GM21717 (cell line): ENCODE measurements around the gene KCTD18.

ENCODE experiments used
- ATAC-seq: cut with Tn5 transposase; IDR thresholded peaks from one replicate; pipeline ENCODE4 v1.9.1; 2021; ENCODE audit warnings: mild to moderate bottlenecking, moderate library complexity; ENCODE audit not compliant: unreplicated experiment

The KCTD18 gene

DNA sequence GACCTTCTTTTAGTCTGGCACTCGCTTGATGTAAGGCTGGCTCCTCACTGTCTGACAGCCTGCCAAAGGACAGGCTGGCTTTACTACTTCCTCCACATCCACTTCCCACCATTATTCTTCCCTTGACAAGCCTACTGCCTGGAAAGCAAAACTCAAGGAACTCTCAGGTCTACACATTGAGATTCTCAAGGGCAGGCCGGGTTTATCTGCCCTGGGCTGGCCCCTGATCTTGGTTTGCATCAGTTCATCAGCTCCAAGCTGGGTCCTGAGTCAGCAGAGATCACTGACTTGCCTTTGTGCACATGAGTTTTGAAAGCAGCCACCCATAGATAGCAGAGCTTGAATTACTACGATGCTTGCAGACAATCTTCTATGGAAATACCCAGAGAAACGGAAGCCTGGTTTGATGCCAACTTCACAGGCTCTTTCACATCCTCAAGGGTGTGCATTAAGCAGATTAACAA is 53.9 kb downstream of the KCTD18 start:
- ATAC-seq: peak; percentile 60

DNA sequence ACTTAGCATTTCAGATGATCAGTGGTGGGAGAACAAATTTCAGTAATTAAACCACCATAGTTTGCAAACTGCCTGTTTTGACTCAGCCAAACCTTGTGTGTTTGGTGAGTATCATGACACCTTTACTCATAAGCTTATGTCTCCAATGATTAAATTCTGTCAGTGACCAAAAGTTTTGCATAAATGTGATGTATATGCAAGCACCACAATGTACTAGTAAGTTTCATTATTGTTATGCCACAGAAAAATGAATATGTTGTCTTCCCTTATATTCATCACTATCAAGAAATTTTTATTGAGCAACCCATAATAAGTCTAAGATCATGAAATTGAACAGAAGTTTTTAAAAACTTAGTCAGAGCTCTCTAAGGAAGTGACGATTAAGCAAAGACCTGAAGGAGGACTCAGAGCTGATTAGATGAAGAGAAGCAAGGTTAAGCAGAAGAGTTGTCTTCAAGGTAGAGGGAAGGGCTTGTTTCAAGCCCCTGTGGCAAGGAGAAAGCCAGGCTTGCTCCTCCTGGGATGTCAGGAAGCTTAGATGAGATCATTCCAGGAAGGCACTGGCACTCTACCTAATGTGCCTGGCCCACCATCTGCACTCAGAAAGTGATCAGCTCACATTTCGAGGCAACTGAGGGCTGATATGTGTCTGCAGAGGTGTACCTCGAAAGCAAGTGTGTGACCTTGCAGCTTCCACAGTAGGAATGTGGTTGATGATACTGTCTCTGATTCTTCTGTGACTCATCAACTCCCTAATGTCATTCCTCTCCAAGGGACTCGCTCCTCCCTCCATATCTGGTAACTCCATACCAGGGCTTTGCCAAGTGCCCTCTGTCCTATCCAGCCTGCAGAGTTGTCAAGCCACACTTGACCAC is 54.7 kb downstream of the KCTD18 start:
- ATAC-seq: peak; percentile 74

DNA sequence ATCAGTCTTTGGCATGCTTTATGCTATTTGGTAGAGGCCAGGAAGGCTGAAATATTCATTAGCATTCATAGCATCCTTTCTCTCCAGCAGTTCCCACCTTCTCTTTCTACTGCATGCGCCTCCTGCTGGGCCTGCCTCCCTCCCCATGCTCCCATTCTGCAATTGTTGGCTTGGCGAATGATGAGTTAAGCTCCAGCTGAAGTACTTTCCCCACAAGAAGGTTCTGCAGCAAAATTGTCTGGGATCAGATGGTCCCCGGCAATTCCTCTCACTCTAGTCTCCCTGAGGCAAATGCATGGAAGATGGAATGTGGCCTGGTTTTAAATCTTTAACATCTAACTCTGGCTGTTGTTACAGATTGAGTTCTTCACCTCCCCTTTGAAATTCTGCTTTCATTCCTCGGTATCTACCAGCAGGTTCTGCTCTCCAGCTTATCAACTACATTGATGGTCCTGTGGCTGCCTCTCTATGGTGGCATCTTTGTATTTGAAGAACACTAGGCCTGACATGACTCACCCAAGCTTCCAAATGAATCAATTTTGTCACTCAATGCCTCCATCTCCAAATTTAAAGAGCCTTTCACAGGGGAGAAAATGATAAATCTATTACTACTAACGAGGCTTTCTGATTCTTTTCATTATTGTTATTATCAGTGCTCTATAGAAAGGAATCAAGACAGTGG is 55.9 kb downstream of the KCTD18 start:
- no peak for ATAC-seq

DNA sequence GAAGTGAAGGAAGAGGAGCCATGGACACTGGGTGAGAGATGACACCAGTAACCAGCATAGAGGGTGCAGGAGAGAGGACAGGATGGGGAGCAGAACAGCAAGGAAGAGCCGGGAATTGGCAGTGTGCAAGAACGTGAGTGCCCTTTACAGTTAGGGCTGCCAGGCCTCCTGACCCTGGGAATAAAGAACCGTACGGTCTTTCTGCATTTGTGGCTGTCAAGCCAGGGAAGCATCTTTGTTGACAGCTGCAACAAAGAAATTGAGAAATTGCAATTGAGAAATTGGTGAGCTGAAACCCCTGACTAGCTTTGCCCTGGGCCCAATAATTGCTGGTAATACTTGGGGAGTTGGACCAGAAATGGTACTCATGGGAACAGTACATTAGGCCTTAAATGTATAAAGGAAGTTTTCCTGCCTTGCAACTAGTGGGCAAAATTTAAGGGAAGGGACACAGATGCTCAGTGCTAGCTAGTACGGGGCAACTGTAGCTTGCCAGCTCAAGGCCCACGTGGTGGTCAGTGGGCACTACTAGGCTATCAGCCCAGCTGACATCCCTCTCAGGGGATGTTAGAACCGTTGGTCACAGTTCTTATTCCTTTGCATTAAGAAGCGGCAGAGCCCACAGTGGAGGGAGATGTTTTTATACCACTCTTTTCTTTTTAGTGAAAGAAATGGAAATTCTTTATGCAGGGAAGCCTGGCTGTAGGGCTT is 56.6 kb downstream of the KCTD18 start:
- ATAC-seq: no peak

DNA sequence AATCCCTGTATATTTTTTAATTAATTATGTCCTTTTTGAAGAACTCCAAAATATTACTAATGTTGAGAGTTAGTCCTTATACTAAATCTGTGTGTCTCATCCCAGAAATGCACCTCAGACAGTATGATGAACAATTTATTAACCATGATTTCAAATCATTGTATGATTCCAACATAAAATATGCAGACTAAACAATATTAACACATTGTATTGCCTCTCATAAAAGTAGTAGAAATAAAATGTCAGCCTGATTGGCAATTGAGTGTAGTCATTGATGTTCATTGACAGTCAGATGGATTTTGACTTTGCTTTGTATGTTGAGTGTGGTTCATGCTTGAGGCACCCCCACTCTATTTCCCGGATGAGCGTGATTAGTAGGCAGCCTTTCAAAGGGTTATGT is 57.5 kb downstream of the KCTD18 start:
- ATAC-seq: no peak

DNA sequence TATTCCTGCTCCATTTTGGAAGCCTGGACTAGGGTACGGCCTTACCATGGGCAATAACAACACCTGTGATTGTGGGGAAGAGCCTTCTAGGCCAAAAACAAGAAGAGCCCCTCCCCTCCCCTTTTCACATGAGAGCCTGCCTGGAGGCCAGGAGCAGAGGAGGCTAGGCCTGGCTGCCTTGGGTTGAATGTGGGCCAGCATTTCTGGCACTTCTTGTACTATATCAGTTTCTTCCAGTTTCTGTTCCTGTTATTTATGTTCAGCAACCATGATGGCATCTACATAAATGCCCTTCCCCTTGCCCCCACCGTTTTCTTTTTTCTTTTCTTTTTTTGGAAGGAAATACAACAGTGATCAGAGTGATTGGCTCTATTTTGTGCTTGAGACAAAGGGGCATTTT is 58.4 kb downstream of the KCTD18 start:
- ATAC-seq: no peak

DNA sequence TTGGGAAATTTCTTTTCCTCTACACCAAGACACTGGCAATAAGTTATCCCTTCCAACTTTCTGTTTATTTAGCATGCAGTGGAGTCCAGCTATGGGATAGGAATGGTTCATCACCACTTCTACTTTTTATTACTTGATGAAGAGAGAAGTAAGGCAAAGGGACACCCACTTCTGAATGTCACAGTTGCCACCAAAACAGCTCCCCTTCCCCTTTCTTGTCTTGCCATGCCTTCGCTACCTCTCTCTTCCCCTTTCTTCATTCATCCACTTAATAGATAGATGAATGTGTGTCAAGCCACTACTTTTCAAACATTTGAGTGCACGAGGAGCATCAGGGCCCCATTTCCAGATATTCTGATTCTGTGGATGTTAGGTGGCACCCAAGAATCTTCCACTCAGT is 59.6 kb downstream of the KCTD18 start:
- ATAC-seq: no peak

DNA sequence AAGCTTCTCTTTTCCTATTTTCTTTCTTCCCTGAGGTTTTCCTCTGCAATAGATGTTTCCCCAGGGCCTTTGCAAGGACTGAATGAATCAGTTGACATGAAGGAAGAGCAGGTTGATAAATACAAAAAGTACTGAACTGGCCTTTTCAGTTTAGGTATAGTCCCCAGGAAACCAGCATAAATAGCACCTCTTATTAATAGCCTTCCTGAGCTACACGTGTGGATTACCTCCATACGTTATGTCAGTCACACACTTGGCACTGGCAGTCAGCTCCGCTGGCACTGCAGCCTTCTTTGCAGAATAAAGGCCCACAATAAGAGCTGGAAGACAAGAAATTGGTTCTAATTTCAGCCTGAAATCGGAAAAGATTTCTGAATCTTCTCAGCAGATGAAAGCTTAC is 60.7 kb downstream of the KCTD18 start:
- ATAC-seq: no peak

DNA sequence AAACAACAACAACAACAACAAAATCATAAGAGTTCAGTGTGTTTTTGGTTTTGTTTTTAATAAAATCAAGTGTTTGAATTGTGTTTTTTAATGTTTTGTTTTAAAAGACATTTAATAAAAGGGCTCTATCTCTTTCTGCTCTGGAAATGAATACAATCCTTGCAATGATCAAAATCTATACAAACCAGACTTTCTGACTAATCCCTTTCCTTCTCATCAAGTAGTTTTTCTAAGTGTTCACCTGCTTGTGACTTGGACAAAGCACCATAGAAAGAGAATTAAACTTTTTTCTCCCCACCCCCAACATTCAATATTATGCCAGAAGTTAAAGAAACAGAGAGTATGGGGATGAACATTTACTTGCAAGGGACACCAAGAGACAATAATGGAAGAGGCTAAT is 61.4 kb downstream of the KCTD18 start:
- ATAC-seq: no peak

DNA sequence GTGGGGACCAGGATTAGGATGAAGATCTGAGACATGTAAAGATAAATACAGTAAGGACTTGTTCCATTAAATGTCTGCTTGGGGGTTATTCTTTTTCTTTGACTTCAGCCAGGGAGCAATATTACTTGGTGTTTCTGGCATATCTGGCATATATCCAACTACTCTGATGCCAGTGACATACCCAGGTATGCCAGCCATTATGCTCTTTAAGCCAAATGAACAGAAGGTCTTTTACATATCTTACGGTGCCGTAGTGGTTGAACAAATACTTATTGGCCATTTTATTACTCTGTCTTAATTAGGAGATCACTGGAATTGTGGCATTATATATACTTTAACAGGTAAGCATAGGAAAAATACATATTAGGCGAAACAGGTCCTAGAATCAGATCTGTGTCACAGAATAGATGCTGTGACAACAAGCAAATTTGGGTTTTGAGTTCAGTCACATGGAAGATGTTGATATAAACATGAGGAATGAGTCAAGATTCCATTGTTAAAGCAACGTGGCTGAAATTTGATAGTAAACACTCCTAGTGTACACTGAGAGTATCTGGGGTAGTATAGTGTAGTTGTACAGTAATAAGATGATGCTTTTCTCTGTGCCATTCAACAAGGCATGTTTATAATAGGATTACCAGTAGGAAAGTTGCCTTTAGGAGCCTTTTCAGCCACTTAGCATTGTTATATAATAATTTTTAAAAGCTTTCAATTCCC is 62.6 kb downstream of the KCTD18 start:
- no peak for ATAC-seq

DNA sequence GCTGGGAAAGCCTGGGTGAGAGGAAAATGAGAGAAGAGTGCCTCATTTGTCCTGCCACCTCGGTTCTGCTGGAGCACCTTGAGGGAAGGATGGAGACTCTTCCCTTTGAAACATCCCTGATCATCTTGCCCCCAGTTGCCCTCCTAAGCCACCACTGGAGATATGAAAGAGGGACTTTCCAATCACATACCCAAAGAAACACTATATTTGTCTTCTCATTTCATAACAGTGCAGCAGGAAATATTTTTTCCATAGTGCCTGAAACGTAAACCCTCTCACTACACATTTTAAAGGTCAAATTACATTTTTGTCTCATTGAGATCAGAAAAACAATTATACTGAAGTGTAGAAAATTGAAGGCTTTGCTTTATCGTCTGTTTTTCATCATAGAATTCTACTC is 63.3 kb downstream of the KCTD18 start:
- no peak for ATAC-seq

DNA sequence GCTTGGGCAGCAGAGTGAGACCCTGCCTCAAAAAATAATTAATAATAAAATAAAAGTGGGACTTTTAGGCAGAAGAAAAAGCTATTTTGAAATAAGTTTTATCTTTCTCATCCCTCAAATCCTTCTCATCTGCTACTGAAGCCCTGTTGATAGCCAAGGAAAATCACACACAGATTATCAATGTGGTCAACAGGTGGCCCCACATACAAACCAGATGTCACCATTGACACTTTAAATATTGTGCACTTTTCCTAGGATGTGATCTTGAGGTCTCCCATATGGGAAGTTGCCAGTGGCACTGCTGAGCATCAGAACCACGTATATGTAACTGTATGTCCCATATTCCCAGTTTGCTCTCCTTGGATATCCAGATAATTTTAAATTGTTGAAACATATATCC is 64.6 kb downstream of the KCTD18 start:
- no peak for ATAC-seq

DNA sequence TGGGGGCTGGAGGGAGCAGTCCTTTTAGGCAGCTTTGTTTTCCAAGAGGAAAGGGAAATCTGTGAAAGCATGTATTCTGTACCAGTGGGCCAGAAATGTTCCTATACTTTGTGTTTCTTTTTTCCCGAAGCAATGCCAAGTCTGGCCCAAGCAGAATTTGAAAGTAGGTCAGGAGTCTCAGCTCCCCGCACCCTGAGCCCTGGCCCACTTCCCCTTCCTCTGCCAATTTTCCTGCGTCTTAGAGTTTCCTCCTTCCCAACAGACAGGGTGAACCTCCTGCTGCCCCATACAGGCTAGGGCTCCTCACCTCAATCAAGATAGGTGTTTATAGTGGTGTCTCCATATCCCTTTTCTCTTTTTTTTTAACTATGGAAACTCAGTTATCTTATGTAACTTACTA is 65.3 kb downstream of the KCTD18 start:
- ATAC-seq: no peak

DNA sequence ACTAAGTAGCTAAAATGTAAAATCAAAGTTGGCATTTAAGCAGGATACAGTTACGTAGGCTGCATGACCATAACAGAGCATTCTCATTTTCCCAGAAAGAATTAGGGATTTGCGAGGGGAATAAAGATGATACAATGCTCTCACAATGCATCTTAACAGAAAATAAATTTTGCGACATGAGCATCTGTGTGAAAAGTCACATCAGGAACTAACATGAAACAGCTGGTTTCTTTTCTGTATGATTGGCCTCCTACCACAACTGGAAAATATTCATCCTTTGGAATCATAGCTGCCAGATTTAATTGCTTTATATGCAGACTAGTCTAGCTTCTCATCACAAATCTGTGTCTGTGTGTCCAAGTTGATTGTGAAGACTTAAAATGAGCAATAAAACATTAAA is 66.0 kb downstream of the KCTD18 start:
- no peak for ATAC-seq

DNA sequence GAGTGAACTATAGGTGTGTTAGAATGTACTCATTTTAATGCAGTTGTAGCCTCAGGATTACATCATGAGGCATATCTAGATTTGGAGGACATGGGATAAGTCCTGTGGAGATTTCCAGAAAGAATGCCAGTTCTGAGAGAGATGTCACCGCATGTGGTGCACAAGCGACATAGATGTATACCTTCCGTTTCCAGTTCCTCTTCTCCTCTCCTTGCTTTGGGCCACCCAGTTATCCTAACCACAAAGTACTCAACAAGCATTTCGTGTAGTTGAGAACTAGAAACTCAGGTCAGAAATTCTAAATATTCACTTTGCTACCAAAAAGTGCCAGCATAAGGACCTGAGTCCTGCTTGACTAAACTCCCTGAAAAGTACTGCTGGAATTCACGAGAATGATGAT is 66.5 kb downstream of the KCTD18 start:
- ATAC-seq: no peak

DNA sequence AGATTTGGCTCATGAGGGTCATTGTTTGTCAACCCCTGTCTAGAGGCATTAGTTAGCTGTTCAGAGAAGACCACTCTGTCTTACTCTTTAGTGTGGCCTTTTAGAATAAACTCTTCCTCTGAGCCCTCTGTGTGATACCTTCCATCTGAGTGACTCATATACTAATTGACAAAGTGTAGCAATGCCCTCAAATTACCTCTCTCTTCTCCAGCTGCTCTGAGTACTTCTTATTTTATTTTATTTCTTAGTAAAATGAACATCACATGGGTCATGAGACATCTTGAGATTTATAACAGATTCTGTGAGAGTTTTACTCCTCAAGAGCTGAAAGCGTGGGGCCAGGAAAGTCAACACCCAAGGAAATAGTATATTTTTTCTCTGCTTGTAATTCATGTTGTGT is 67.4 kb downstream of the KCTD18 start:
- ATAC-seq: no peak

DNA sequence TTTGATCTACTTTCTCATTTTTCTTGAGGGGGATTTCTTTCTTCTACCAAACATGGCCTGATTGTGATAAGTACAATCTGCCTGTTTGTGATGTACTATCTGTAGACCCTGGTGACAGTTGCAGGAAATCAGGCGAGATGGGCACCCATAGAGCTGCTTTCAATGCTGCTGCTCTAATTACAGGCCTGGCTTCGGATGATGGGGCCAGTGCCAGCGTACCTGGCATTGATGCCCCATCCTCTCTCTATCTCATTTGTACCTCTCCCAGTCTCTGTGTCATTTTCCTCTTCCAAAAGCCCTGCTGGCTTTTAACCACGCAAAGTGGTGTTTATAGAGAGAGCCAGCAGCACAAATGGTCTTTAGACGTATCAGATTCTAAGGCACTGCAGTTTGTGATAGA is 69.9 kb downstream of the KCTD18 start:
- no peak for ATAC-seq
